GM18867 (cell line): ENCODE measurements around the gene BANK1.

Experiments
- ATAC-seq: cut with Tn5 transposase; IDR thresholded peaks from one replicate; pipeline ENCODE4 v1.9.1; 2021; ENCODE audit warnings: mild to moderate bottlenecking, moderate library complexity; ENCODE audit not compliant: unreplicated experiment

The BANK1 gene

GRCh38 chr4:102103368-102103767, 312.8 kb downstream of the BANK1 start:
- ATAC-seq = no peak

- ATAC-seq = no peak
Observed at GRCh38 chr4:102104278-102104677, 313.7 kb downstream of the BANK1 start.

GRCh38 chr4:102105983-102106382, 315.5 kb downstream of the BANK1 start:
- no peak for ATAC-seq

GRCh38 chr4:102114118-102114630, 323.6 kb downstream of the BANK1 start:
- no peak for ATAC-seq

GRCh38 chr4:102116121-102116520, 325.6 kb downstream of the BANK1 start:
- no peak for ATAC-seq

- ATAC-seq = no peak
Observed at GRCh38 chr4:102120846-102121245, 330.3 kb downstream of the BANK1 start.
